GM19467 (cell line): Measurements from ENCODE around the gene SH3BGRL3.

Experiments used
- ATAC-seq: cut with Tn5 transposase; IDR thresholded peaks from one replicate; pipeline ENCODE4 v1.9.1; 2021; ENCODE audit warnings: mild to moderate bottlenecking, moderate library complexity; ENCODE audit not compliant: unreplicated experiment

The SH3BGRL3 gene

GRCh38 chr1:26277261-26277661 is 2.6 kb upstream of the SH3BGRL3 start:
- no peak for ATAC-seq

GRCh38 chr1:26277719-26278118 is 2.2 kb upstream of the SH3BGRL3 start:
- ATAC-seq, result no peak

- no peak for ATAC-seq
Observed at GRCh38 chr1:26278303-26278702, 1.6 kb upstream of the SH3BGRL3 start.

GRCh38 chr1:26278724-26279455 is 996 bp upstream of the SH3BGRL3 start:
- no peak for ATAC-seq

GRCh38 chr1:26280333-26281042 is 602 bp downstream of the SH3BGRL3 start:
- no peak for ATAC-seq

- ATAC-seq, result no peak
Observed at GRCh38 chr1:26281091-26281958, 1.4 kb downstream of the SH3BGRL3 start.

- no peak for ATAC-seq
Observed at GRCh38 chr1:26281971-26282370, 2.1 kb downstream of the SH3BGRL3 start.

- no peak for ATAC-seq
Observed at GRCh38 chr1:26282401-26282918, 2.6 kb downstream of the SH3BGRL3 start.

GRCh38 chr1:26283279-26283853 is 3.5 kb downstream of the SH3BGRL3 start:
- ATAC-seq, result no peak

GRCh38 chr1:26283871-26284596 is 4.1 kb downstream of the SH3BGRL3 start:
- no peak for ATAC-seq

- ATAC-seq, result no peak
Observed at GRCh38 chr1:26284597-26285347, 4.9 kb downstream of the SH3BGRL3 start.

GRCh38 chr1:26285366-26286063 is 5.6 kb downstream of the SH3BGRL3 start:
- no peak for ATAC-seq

GRCh38 chr1:26286064-26286416 is 6.2 kb downstream of the SH3BGRL3 start:
- no peak for ATAC-seq

- peak; percentile 41 for ATAC-seq
Observed at GRCh38 chr1:26287033-26287711, 7.3 kb downstream of the SH3BGRL3 start.

GRCh38 chr1:26287811-26288210 is 7.9 kb downstream of the SH3BGRL3 start:
- ATAC-seq, result no peak

- no peak for ATAC-seq
Observed at GRCh38 chr1:26288311-26288941, 8.5 kb downstream of the SH3BGRL3 start.

- ATAC-seq, result peak; percentile 34
Observed at GRCh38 chr1:26289158-26290059, 9.5 kb downstream of the SH3BGRL3 start.
